SK-N-SH treated with all-trans-retinoic acid at 6 μM for 48 hours (cell line): Measurements from ENCODE around the gene URB1.

ENCODE experiments used
- ATAC-seq: fragments of 200-7000 bp; cut with Tn5 transposase; 3 replicates; pipeline ENCODE4 v1.9.1; 2020; ENCODE audit warnings: mild to moderate bottlenecking, moderate library complexity
- ARNTL ChIP-seq: fragments of 450-650 bp; formaldehyde crosslinking; IDR thresholded peaks from 2 replicates; pipeline ENCODE4 v1.5.0; 2020; ENCODE audit warnings: low read depth, mild to moderate bottlenecking, moderate library complexity, borderline replicate concordance
- BACH2 ChIP-seq: fragments of 250-450 bp; sonication (Bioruptor Pico); IDR thresholded peaks from 2 replicates; pipeline ENCODE4 v1.9.0; 2021; ENCODE audit warnings: mild to moderate bottlenecking, borderline replicate concordance
- CREB5 ChIP-seq: fragments of 250-450 bp; sonication (Bioruptor Pico); IDR thresholded peaks from 2 replicates; pipeline ENCODE4 v1.5.1; 2020; ENCODE audit warnings: low read depth, mild to moderate bottlenecking, moderate library complexity
- CSDC2 ChIP-seq: fragments of 250-450 bp; sonication (Bioruptor Pico); IDR thresholded peaks from 2 replicates; pipeline ENCODE4 v1.5.0; 2020; ENCODE audit warnings: mild to moderate bottlenecking, moderate library complexity
- CSRNP3 ChIP-seq: fragments of 250-450 bp; sonication (Bioruptor Pico); IDR thresholded peaks from 2 replicates; pipeline ENCODE4 v1.5.1; 2021; ENCODE audit warnings: mild to moderate bottlenecking, moderate library complexity
- ESRRG ChIP-seq: fragments of 250-450 bp; sonication (Bioruptor Pico); IDR thresholded peaks from 2 replicates; pipeline ENCODE4 v1.6.1; 2021; ENCODE audit warnings: mild to moderate bottlenecking
- ISL1 ChIP-seq: fragments of 250-450 bp; sonication (Bioruptor Pico); IDR thresholded peaks from 2 replicates; pipeline ENCODE4 v2.1.2; 2022; ENCODE audit warnings: mild to moderate bottlenecking, moderate library complexity
- PATZ1 ChIP-seq: fragments of 250-450 bp; sonication (Bioruptor Pico); IDR thresholded peaks from 2 replicates; pipeline ENCODE4 v1.8.0; 2020; ENCODE audit warnings: mild to moderate bottlenecking, moderate library complexity, borderline replicate concordance
- POU6F1 ChIP-seq: fragments of 250-450 bp; sonication (Bioruptor Pico); IDR thresholded peaks from 2 replicates; pipeline ENCODE4 v1.8.0; 2021; ENCODE audit warnings: low read depth, mild to moderate bottlenecking, moderate library complexity, borderline replicate concordance
- PPARA ChIP-seq: fragments of 250-450 bp; sonication (Bioruptor Pico); IDR thresholded peaks from 2 replicates; pipeline ENCODE4 v1.5.0; 2020; ENCODE audit warnings: mild to moderate bottlenecking, borderline replicate concordance
- RARB ChIP-seq: fragments of 250-450 bp; sonication (Bioruptor Pico); IDR thresholded peaks from 2 replicates; pipeline ENCODE4 v1.8.0; 2021; ENCODE audit warnings: mild to moderate bottlenecking, moderate library complexity
- SNAI2 ChIP-seq: fragments of 250-450 bp; sonication (Bioruptor Pico); IDR thresholded peaks from 2 replicates; pipeline ENCODE4 v1.5.0; 2020; ENCODE audit warnings: mild to moderate bottlenecking, moderate library complexity
- TCF4 ChIP-seq: fragments of 250-450 bp; sonication (Bioruptor Pico); IDR thresholded peaks from 2 replicates; pipeline ENCODE4 v1.8.0; 2021; ENCODE audit warnings: mild to moderate bottlenecking, moderate library complexity, borderline replicate concordance
- TOX ChIP-seq: fragments of 250-450 bp; sonication (Bioruptor Pico); IDR thresholded peaks from 2 replicates; pipeline ENCODE4 v1.8.0; 2021; ENCODE audit warnings: mild to moderate bottlenecking, moderate library complexity, borderline replicate concordance
- ZC3H10 ChIP-seq: fragments of 250-450 bp; sonication (Bioruptor Pico); IDR thresholded peaks from 2 replicates; pipeline ENCODE4 v1.5.1; 2021; ENCODE audit warnings: mild to moderate bottlenecking, moderate library complexity
- ZFP3 ChIP-seq: fragments of 250-450 bp; sonication (Bioruptor Pico); IDR thresholded peaks from 2 replicates; pipeline ENCODE4 v1.5.0; 2020; ENCODE audit warnings: mild to moderate bottlenecking, moderate library complexity
- ZFP30 ChIP-seq: fragments of 450-650 bp; formaldehyde crosslinking; IDR thresholded peaks from 2 replicates; pipeline ENCODE4 v1.5.0; 2022; ENCODE audit warnings: mild to moderate bottlenecking, moderate library complexity
- ZNF565 ChIP-seq: fragments of 450-650 bp; formaldehyde crosslinking; conservative IDR thresholded peaks from 2 replicates; pipeline ENCODE4 v1.5.0; 2020; ENCODE audit warnings: low read depth, mild to moderate bottlenecking, moderate library complexity
- ZNF70 ChIP-seq: fragments of 450-650 bp; formaldehyde crosslinking; IDR thresholded peaks from 2 replicates; pipeline ENCODE4 v1.5.0; 2020; ENCODE audit warnings: mild to moderate bottlenecking, moderate library complexity

Gene URB1

DNA sequence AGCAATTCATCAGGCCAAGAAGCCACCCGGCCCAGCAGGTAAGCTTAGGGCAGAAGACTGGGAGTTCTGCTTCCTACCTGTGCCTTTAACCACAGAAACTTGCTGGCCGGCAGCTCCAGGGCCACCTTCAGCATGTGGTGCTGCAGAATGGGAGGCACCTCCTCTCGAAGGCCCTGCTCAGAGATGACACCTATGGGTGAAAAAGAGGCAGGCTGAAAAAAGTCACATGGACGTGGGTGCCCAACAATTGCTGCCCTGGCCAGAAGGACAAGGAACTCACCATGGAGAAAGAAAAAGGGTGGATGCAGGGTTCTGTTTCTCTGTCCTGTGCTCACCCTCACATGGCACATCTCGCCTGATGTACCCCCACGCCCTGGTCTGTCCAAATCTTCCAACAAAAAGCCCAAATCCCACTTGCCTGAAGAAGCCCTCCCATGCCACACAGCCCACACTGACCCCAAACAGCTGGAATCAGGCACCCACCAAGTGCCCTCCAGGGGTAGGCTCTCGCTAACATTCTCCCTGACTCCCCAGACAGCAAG lies 33.0 kb downstream of the URB1 start:
- peak; percentile 45; the same call in 1 of the 3 replicates for ATAC-seq
- TF ChIP-seq POU6F1, result no peak
- no peak for TF ChIP-seq ZFP30
- no peak for TF ChIP-seq BACH2 (CRISPR knock-in tag)
- no peak for TF ChIP-seq ARNTL (CRISPR knock-in tag)
- no peak for TF ChIP-seq ISL1 (CRISPR knock-in tag)
- TF ChIP-seq ZNF70 (CRISPR knock-in tag), result no peak
- no peak for TF ChIP-seq RARB (CRISPR knock-in tag)
- no peak for TF ChIP-seq CSDC2 (CRISPR knock-in tag)
- TF ChIP-seq, all 23 proteins: peak for 0

DNA sequence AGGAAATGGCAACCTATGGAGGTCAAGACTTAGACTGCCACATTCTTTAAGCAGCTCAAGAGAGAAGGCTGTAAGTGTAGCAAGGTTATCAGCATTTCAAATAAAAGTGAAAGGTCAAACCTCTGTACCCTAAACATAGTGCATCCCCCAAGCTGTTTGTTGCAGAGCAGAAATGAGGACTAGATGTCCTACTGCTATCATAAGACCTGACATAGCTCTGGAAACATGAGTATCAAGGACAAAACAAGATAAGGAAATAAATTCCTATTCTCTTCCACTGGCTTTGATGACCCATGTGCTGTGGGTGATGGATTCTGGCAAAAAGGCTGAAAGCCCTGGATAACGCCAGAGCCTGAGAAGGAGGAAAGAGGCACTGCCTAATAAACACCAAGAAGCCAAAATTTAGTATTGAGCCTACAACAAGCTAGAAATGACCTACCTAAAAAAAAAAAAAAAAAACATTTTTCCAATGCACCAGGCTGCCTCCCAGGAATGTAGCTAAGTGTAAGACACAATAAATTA lies 35.9 kb downstream of the URB1 start:
- no peak for TF ChIP-seq ZC3H10 (CRISPR knock-in tag)
- TF ChIP-seq RARB (CRISPR knock-in tag), result no peak
- ATAC-seq, result no peak

- TF ChIP-seq ZFP3 (CRISPR knock-in tag), result no peak
- TF ChIP-seq BACH2 (CRISPR knock-in tag), result no peak
- no peak for TF ChIP-seq TCF4 (CRISPR knock-in tag)
- no peak for TF ChIP-seq POU6F1
- TF ChIP-seq ESRRG, result no peak
- no peak for TF ChIP-seq CREB5 (CRISPR knock-in tag)
- TF ChIP-seq ZFP30, result no peak
- no peak for TF ChIP-seq RARB (CRISPR knock-in tag)
- TF ChIP-seq ZNF565 (CRISPR knock-in tag), result no peak
- TF ChIP-seq, all 23 proteins: peak for 0
- no peak for ATAC-seq
Observed at GRCh38 chr21:32353002-32353711, 39.7 kb downstream of the URB1 start.

DNA sequence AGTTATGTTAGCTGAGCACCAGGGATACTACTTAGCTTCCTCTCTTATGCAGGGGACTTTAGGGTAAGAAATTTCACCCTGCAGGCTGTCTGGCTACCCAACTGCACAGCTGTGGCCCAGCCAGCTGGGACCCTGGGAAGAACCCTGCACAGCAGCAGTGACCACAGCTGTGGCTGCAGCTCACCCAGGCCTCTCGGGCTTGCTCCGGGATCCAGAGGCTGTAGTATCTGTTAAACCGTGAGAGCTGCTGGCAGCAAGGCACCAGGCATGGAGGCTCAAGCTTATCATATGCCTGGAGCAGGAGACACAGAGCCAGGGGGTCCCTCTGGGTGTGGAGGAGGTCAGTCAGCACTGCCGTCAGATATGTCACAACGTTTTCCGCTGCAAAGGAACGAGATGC lies 40.3 kb downstream of the URB1 start:
- no peak; the same call in 2 of the 3 replicates for ATAC-seq
- no peak for TF ChIP-seq PATZ1 (CRISPR knock-in tag)
- no peak for TF ChIP-seq PPARA
- TF ChIP-seq SNAI2 (CRISPR knock-in tag), result no peak
- no peak for TF ChIP-seq ZNF565 (CRISPR knock-in tag)
- TF ChIP-seq CSDC2 (CRISPR knock-in tag), result no peak
- TF ChIP-seq ARNTL (CRISPR knock-in tag), result no peak
- TF ChIP-seq ZNF70 (CRISPR knock-in tag), result no peak
- no peak for TF ChIP-seq ZFP3 (CRISPR knock-in tag)
- TF ChIP-seq ZFP30, result no peak
- TF ChIP-seq TOX (CRISPR knock-in tag), result no peak
- TF ChIP-seq CSRNP3 (CRISPR knock-in tag), result no peak
- no peak for TF ChIP-seq CREB5 (CRISPR knock-in tag)
- TF ChIP-seq ESRRG, result no peak
- no peak for TF ChIP-seq ISL1 (CRISPR knock-in tag)
- TF ChIP-seq POU6F1, result no peak
